SK-N-MC (cell line): ENCODE measurements around the gene P2RX3.

Experiments used
- EZH2 ChIP-seq: fragments of 200-600 bp; sonication (generic); IDR thresholded peaks from one replicate; pipeline ENCODE4 v1.6.1; 2017; ENCODE audit warnings: antibody characterized with exemption
- POLR2AphosphoS5 ChIP-seq: IDR thresholded peaks from 2 replicates; pipeline ENCODE4 v1.6.1; 2012; ENCODE audit warnings: mild to moderate bottlenecking, low read depth, low read length, borderline replicate concordance

- TF ChIP-seq POLR2AphosphoS5 (no peak), EZH2 (no peak)
Observed at GRCh38 chr11:57421805-57422204, 83.7 kb downstream of the P2RX3 start.
